B cell (primary cell): Measurements from ENCODE around the gene OLFM3.

ENCODE experiments used
- EZH2 ChIP-seq: IDR thresholded peaks from 2 replicates; pipeline ENCODE4 v1.6.1; 2012; ENCODE audit warnings: borderline replicate concordance, low read depth, mild to moderate bottlenecking, moderate library complexity, low read length; ENCODE audit not compliant: insufficient read depth, poor library complexity, severe bottlenecking
- TF ChIP-seq, protein P1 (sequence below): fragments of 200-600 bp; IDR thresholded peaks from one replicate; pipeline ENCODE4 v1.8.0; 2022; ENCODE audit warnings: antibody characterized with exemption, mild to moderate bottlenecking

DNA sequence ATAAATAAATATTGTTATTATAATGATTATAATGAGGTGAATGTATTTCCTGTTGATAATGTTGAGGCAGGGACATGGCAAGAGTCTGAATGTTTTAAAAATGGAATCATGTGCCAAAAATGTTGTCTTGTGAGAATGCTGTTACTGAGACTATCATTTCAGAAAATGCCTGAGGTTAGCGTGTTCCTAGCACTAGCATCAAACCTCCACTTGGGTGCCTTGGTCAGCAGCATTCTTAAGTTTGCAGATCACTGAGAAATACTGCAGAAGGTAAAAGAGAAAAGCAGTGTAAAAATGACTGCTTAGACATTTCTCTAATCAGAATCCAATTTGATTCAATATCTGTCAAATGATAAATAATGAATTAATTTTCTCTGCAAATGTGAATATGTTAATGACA is 50.8 kb downstream of the OLFM3 start:
- TF ChIP-seq, protein P1, sequence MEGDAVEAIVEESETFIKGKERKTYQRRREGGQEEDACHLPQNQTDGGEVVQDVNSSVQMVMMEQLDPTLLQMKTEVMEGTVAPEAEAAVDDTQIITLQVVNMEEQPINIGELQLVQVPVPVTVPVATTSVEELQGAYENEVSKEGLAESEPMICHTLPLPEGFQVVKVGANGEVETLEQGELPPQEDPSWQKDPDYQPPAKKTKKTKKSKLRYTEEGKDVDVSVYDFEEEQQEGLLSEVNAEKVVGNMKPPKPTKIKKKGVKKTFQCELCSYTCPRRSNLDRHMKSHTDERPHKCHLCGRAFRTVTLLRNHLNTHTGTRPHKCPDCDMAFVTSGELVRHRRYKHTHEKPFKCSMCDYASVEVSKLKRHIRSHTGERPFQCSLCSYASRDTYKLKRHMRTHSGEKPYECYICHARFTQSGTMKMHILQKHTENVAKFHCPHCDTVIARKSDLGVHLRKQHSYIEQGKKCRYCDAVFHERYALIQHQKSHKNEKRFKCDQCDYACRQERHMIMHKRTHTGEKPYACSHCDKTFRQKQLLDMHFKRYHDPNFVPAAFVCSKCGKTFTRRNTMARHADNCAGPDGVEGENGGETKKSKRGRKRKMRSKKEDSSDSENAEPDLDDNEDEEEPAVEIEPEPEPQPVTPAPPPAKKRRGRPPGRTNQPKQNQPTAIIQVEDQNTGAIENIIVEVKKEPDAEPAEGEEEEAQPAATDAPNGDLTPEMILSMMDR: no peak
- no peak for TF ChIP-seq EZH2
